Measurements from ENCODE around the gene ASB9. TPM values are rescaled to one million over a fixed set of nuclear protein-coding genes. Genes with fewer than 3 reads are reported as not detected.

Gene ASB9
- total and polyA plus RNA-seq, 2 of the 8 experiments (the other 6 are each of a cell fraction or from before 2014, with no cell fraction given), result 0.54 to 1.2 TPM

DNA sequence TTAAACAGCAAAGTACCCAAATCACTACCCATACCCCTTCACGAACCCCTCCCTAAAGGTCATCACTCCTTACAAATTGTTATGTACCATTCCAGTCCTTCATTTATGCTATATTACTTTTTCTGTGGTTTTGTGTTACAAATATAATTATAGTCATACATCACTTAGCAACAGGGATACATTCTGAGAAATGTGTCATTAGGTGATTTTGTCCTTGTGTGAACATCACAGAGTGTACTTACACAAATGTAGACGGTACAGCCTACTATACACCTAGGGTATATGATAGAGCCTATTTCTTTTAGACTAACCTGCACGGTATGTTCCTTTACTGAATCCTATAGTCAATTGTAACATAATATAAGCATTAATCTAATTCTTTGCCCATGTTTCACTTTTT lies 61.9 kb downstream of the ASB9 start:
- Histone ChIP-seq H3K18ac (ENCODE audit: extremely low read depth, low read length) (no peak overlapping the region), H2BK12ac (ENCODE audit: low read depth, low read length) (no peak overlapping the region), H3K56ac (replicated peaks; ENCODE audit: insufficient read length, low read depth, low read length) (no peak overlapping the region), H2BK120ac (replicated peaks; ENCODE audit: low read depth, low read length) (no peak overlapping the region), H2AFZ (ENCODE audit: low read length) (no peak overlapping the region), H4K91ac (replicated peaks; ENCODE audit: insufficient read length, low read length) (no peak overlapping the region), H3K23me2 (ENCODE audit: low read depth, low read length) (no peaks in the 10 kb centered on the region), H4K5ac (ENCODE audit: insufficient read length, low read depth, low read length) (no peak overlapping the region), H3K14ac (ENCODE audit: insufficient read length) (no peak overlapping the region), H3K79me1 (ENCODE audit: low read depth, low read length) (no peaks in the 10 kb centered on the region), H3K4me2 (ENCODE audit: insufficient read depth in 1 of 2, low read depth in 2 of 2, low read length in 2 of 2) (no peak overlapping the region), H3K9ac (replicated peaks in 1 of 4; ENCODE audit: extremely low read depth in 1 of 4, low read depth in 3 of 4, low read length in 3 of 4) (no peak overlapping the region), H3K23ac (ENCODE audit: insufficient read length) (no peak overlapping the region), H2BK20ac (ENCODE audit: low read length) (no peak overlapping the region), H3K9me3 (ENCODE audit: insufficient read depth in 2 of 2, low read depth in 1 of 2, low read length in 1 of 2) (no peaks in the 10 kb centered on the region), H3K79me2 (ENCODE audit: control insufficient read depth in 1 of 2, insufficient read depth in 2 of 2, low read length in 2 of 2) (no peaks in the 10 kb centered on the region), H3K4me3 (ENCODE audit: extremely low read depth in 1 of 4, insufficient read depth in 2 of 4, low read depth in 3 of 4, low read length in 4 of 4) (no peak overlapping the region), H4K20me1 (replicated peaks in 1 of 2; ENCODE audit: control insufficient read depth in 1 of 2, insufficient read depth in 2 of 2, low read length in 2 of 2) (no peaks in the 10 kb centered on the region), H3K4ac (replicated peaks; ENCODE audit: insufficient read length, low read depth, low read length) (no peak overlapping the region), H3K4me1 (replicated peaks in 1 of 4; ENCODE audit: control insufficient read depth in 3 of 4, insufficient read depth in 4 of 4, low read length in 3 of 4) (no peaks in the 10 kb centered on the region), H2BK5ac (ENCODE audit: low read depth, low read length) (no peak overlapping the region), H2AK5ac (ENCODE audit: low read depth, low read length) (no peak overlapping the region), H3K27me3 (replicated peaks in 1 of 4; ENCODE audit: control insufficient read depth in 3 of 4, extremely low read depth in 1 of 4, insufficient read depth in 3 of 4, low read length in 3 of 4) (no peaks in the 10 kb centered on the region), H3K27ac (ENCODE audit: low read depth, low read length) (no peak overlapping the region), H4K8ac (ENCODE audit: extremely low read depth, insufficient read depth, low read length) (no peak overlapping the region), H3K36me3 (ENCODE audit: control insufficient read depth in 2 of 4, insufficient read depth in 4 of 4, low read length in 3 of 4) (no peaks in the 10 kb centered on the region), H2BK15ac (ENCODE audit: low read length) (no peak overlapping the region)
- TF ChIP-seq PHF8 (conservative IDR thresholded peaks at IDR 0.05; ENCODE audit: low read depth, low read length), result no peak
- TF ChIP-seq POLR2AphosphoS5 (IDR thresholded peaks at IDR 0.05; ENCODE audit: low read depth, low read length), result no peak
- FAIRE-seq (no peak), DNase-seq (ENCODE audit: low read depth in 1 of 2, low spot score in 2 of 2) (no peak)
- ChIA-PET CTCF (ENCODE audit: partially characterized antibody) (no interaction called here), POLR2A (ENCODE audit: partially characterized antibody) (no interaction called here)
- 94% methylated on average over 3 of the region's 3 CpGs; no CpG with 5 or more reads in 1 of the 2 experiments for WGBS, 2 experiments (ENCODE audit: extremely low coverage in 1 of 2, insufficient coverage in 1 of 2, insufficient read length in 1 of 2, insufficient replicate concordance in 2 of 2, low coverage in 1 of 2, low lambda C conversion rate in 2 of 2, missing lambda C conversion rate in 1 of 2)
